ENCODE measurements around the gene SPRR2A.

Gene SPRR2A

GRCh38 chr1:153049211-153049610, 8.1 kb downstream of the SPRR2A start:
- peak overlapping the region; percentile 5; the same call in 1 of the 2 replicates for H3K27ac ChIP-seq
- TF ChIP-seq CTCF (conservative IDR thresholded peaks at IDR 0.05; ENCODE audit: low read depth) = no peak
- ChIA-PET CTCF (no interaction called here), POLR2A (ENCODE audit: low non-redundant PET) (no interaction called here)
- no peak for DNase-seq (ENCODE audit: low spot score)

GRCh38 chr1:153040950-153041631, 16.2 kb downstream of the SPRR2A start, which contains the start of gene SPRR2D:
Gene SPRR2D (minus strand): TSS chr1:153041120. CDS start chr1:153040346, 774 bp downstream.
- H3K27ac ChIP-seq = no peak within 1 kb of the TSS
- TF ChIP-seq CTCF (conservative IDR thresholded peaks at IDR 0.05; ENCODE audit: low read depth) = no peak
- POLR2A ChIA-PET (ENCODE audit: low non-redundant PET) = no interaction called here
- CTCF ChIA-PET = no interaction called here
- DNase-seq (ENCODE audit: low spot score) = no peak

- ChIA-PET CTCF (interaction anchor here (0.7 kb wide), 1 partner anchor 28 kb away, joined by 3 read pairs; no protein-coding TSS in a partner anchor), POLR2A (ENCODE audit: low non-redundant PET) (no interaction called here)
- no peak for TF ChIP-seq CTCF (conservative IDR thresholded peaks at IDR 0.05; ENCODE audit: low read depth)
- no peak for DNase-seq (ENCODE audit: low spot score)
- no peak overlapping the region for H3K27ac ChIP-seq
Observed at GRCh38 chr1:153035211-153035610, 22.1 kb downstream of the SPRR2A start.

- TF ChIP-seq CTCF (conservative IDR thresholded peaks at IDR 0.05; ENCODE audit: low read depth) = peak; percentile 70
- CTCF ChIA-PET = interaction anchor here (0.6 to 1.3 kb wide), 7 partner anchors 55 to 271 kb away, joined by 3 to 8 read pairs (median 4); no protein-coding TSS in a partner anchor
- peak overlapping the region; percentile 66 for H3K27ac ChIP-seq
- DNase-seq (ENCODE audit: low spot score) = peak; percentile 88
- POLR2A ChIA-PET (ENCODE audit: low non-redundant PET) = no interaction called here
Observed at GRCh38 chr1:153032677-153033308, 24.5 kb downstream of the SPRR2A start.

GRCh38 chr1:153032073-153032472, 25.2 kb downstream of the SPRR2A start:
- TF ChIP-seq CTCF (conservative IDR thresholded peaks at IDR 0.05; ENCODE audit: low read depth) = no peak
- H3K27ac ChIP-seq = peak overlapping the region; percentile 66
- POLR2A ChIA-PET (ENCODE audit: low non-redundant PET) = no interaction called here
- CTCF ChIA-PET = interaction anchor here (0.6 to 1.3 kb wide), 5 partner anchors 56 to 270 kb away, joined by 3 to 8 read pairs (median 7); no protein-coding TSS in a partner anchor
- DNase-seq (ENCODE audit: low spot score) = no peak

GRCh38 chr1:153030895-153031294, 26.4 kb downstream of the SPRR2A start, which contains the start of gene SPRR1B:
Gene SPRR1B (plus strand): TSS chr1:153031203. CDS start chr1:153032346, 1,143 bp downstream.
- ChIA-PET CTCF (interaction anchor here (0.8 kb wide), 1 partner anchor 105 kb away, joined by 3 read pairs; no protein-coding TSS in a partner anchor), POLR2A (ENCODE audit: low non-redundant PET) (no interaction called here)
- no peak within 1 kb of the TSS for H3K27ac ChIP-seq
- DNase-seq (ENCODE audit: low spot score) = peak; percentile 68
- no peak for TF ChIP-seq CTCF (conservative IDR thresholded peaks at IDR 0.05; ENCODE audit: low read depth)
